Stimulated activated CD4-positive, alpha-beta T cell treated with anti-CD3 and anti-CD28 coated beads, Interleukin-2, amount 100 ng/mL, for 24 hours (primary cell): Measurements from ENCODE around the gene HELZ.
"Not testable (repeated sequence)": the region's sequence is repeated elsewhere in the genome, so short reads cannot be mapped to it uniquely, and the experiment has no call there.

ENCODE experiments used
- DNase-seq, 2 donors: peaks; one replicate each; pipeline ENCODE4 v3.0.0-alpha.2; 2020

HELZ gene

DNA sequence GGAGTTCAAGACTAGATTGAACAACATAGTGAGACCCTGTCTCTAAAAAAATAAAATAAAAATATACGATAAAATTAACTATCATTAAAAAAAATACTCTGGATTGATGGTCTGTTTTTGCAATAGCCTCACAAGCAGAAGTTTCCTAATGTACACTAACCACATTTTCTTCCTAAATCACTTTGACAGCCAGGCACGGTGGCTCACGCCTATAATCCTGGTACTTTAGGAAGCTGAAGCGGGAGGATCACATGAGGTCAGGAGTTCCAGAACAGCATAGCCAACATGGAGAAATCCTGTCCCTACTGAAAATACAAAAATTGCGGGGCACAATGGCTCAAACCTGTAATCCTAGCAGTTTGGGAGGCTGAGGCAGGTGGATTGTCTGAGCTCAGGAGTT is 64.7 kb downstream of the HELZ start:
- no peak for DNase-seq

DNA sequence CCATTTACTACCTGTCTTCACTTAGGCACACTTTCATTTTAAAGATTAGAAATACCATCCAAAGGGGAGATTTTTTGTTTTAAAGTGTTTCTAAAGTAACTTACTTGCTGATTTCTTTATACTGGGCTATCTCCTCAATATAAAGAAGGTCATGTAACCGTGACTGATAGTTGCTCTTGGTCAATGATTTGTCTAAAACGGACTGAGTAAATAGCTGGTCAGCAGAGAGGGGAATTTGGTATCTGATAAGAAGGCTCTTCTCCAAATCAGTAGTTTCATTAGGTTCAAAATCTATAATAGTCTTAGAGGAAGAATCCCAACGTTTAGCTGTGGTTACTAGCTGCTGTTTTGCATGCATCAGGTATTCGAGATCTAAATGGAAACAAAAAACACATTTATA is 66.4 kb downstream of the HELZ start:
- no peak for DNase-seq

DNA sequence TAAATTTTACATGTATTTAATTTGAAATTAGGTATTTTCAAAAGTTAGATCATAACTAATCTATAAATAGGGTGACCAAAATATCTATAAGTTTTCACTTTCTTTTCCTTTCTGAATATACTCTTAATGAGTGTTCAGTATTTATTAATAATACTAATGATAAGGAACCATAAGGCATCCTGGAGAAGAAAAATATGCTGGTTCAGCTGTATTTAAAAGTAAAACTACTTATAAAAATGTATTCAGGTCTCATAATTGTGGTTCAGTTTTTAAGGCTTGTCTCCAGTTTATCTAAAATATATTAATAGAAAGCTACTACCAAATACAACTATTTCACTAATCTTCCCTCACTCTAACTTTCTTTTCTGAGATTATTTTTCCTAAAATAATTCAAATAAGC is 67.3 kb downstream of the HELZ start:
- DNase-seq, result no peak

DNA sequence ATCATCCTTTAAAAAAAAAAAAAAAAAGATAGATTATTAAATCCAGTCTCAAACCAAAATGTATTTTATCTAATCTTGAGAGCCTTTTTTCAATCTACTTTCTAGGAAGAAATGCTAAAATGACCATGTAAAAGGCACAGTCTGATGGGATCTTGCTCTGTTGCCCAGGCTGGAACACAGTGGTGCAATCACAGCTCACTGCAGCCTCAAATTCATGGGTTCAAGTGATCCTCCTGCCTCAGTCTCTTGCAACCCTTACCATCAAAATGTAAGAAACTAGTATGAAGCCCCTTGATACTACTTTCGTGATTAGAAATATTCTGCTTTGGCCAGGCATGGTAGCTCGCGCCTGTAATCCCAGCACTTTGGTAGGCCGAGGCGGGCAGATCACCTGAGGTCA is 70.8 kb downstream of the HELZ start:
- no peak for DNase-seq

DNA sequence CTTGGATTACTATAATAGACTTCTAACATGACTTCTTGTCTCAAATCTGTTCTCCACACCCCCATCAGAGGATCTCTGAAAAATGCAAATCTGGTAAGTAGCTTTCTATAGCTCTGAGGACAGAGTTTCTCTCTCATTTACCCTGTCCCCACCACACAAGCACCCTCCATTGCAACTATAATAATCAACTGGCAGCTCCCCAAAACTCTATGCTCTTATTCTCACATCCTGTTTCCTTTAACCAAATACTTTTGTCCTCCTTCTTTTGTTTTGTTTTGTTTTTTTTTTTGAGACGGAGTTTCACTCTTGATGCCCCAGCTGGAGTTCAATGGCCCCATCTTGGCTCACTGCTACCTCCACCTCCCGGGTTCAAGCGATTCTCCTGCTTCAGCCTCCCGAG is 73.4 kb downstream of the HELZ start:
- no peak for DNase-seq

DNA sequence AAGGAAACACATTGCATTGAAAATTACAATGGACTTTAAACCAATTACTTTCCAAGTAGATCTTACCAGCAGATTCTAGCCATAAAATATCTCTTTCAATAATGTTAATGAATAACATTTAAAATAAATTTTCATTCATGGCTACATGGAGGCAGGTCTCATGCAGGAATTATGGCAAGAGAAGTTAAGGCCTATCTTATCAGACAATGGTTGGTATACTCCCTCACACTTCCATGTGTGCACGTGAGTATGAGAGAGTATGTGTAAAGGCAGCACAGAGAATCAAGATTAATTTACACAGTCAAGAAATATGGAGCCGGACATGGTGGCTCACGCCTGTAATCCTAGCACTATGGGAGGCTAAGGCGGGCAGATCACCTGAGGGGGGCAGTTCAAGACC is 76.5 kb downstream of the HELZ start:
- no peak for DNase-seq

DNA sequence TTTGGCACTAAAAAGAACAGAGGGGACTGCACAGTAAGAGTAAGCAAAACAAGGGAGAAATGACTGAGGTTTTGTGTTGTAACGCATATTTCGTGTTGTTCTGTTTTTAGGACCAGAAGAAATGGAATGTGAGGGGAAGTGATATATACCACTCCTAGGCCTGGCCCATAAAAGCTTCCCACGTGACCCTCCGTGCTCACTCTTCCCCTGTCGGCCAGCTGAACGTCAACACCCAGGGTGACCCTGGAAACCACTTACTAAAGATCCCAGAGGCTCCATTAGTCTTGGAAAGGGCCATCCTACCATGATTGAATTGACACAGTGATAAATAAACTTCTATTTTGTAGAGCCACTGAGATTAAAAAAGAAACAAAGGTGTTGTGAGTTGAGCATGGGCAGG is 79.8 kb downstream of the HELZ start:
- no peak for DNase-seq

DNA sequence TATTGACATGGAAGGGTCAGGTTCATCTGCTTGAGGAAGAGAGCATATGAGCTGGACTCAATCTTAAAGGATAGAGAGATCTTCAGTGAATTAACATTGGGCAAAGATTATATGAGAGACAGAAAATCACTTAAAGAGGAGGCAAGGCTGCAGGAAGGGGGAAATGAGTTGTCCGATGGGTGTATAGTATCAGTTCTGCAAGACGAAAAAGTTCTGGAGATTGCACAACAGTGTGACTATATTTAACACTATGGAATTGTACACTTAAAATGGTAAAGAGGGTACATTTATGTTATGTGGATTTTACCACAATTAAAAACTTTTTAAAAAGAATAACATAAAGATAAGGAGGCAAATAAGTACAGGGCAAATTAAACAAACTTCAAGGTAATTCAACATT is 80.7 kb downstream of the HELZ start:
- DNase-seq, result no peak

DNA sequence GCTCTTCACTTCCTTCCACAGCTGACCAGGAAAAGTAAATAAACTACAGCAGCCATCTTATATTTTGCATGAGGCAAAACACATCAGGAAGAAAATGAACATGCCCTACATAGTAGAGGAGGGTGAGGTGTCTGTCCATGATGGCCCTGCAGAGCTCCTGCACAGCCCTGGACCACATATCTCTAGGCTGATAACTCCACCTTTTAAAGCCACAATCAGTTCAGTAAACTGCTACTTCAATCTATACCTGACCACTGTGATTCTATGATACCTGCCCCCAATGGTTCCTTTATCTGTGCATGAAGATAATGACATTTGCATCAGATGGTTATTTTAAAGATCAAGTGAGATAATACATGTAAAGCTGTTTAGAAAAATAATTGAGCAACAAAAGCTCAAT is 82.2 kb downstream of the HELZ start:
- DNase-seq, result no peak

DNA sequence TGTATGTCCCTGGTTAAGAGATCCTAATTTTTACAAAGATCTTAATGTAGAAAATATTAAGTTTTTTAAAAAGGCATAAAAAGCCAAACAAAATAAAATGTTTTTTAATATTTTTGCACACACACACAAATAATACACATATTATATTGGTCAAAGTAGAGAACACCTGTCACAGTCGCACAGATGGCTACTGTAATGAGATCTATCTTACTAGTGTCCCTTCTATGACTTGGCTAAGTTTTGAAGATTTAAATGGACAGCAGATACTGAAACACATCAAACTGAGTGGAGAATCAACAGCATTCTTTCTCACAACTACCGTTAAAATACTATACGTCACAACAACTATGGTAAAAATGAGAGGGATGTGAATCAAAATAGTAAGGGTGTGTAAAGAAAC is 83.4 kb downstream of the HELZ start:
- DNase-seq, result no peak

DNA sequence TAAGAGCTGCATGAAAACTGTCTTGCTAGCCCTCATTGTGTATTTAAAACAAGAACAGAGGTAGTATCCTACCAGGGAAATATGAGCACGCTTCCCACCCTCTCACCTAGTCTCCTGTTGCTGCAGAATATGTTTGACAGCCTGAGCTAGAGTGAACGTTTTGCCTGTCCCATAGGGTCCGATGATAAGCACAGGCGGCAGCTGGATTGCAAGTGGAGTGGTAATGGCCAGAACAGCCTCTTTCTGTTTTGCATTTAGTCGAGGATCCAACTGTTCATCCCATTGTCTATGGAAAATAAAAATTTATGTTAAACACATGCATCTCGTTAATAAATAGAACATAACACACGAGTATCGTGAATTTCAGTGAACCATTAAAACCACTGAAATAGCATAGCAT is 84.2 kb downstream of the HELZ start:
- no peak for DNase-seq

DNA sequence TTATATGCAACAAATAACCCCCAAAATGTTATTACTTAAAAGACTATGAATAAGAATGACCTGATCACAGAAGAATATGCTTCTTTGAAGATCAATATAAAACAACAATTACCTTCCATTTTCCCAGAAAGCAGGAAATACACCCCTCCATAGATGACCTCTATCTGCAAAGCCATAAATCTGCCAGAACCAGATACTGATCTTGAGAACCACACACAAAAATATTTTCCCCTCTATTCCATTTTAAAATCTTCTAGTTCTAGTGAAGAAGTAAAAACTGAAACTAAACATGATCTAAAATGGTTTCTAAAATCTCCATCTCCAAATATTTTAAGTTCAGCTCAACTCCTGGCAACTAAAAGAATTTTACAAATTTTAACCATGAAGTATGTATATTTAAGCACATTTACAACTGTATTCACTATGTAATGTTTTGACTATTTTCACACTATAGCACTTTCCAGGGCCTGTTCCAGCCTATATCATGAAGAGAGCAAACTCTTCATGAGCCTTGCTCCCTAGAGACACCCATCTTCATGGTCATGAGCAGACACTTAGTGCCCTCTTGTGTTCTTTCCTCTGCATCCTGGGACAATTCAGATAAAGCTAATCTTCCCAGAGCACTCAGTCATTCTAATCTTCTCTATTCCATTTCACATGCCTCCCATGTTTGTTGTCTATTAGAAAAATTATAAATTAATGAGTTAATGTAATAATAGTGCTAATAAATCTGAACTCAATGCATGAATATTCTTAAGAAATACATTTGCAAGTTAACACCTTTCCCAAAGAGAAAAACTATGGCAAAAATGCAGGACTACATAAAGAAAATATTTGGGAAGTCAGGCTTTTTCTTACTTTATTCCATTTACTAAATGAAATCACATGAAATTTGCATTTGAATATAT is 87.0 kb downstream of the HELZ start:
- no peak for DNase-seq

DNA sequence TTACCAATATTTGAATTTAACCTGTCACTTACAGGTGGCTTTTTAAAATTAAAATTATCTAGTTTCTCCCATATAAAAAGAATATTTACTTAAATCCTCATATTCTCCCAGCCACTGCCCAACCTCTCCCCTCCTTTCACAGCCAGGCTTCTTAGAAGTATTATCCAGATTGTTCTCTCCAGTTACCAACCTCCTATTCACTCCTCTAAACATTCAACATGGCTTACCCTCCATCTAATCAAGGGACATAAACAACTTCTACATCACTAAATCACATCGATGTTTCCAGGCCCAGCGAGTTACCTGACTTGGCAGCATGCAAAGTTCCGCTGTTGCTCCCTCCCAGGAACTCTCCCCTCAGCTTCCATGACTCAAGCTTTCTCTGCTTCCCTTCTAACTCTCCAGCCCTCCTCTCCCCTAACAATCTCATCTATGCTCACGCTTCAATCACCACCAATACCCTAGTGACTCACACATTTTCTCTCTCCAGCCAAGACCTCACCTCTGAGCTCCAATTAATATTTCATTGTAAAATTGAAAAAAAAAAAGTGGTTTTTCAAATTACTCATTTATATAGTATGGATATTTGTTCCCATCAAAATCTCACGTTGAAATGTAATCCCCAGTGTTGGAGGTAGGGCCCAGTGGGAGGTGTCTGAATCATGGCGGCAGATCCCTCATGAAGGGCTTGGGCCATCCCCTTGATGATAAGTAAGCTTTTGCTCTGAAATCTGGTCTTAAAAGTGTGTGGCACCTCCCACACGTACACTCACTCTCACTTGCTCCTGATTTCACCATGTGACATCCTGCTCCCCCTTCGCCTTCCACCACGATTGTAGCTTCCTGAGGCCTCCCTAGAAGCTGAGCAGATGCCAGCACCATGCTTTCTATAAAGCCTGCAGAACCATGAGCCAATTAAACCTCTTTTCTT is 88.5 kb downstream of the HELZ start:
- DNase-seq, result peak in 1 of 2 donors; percentile 5

DNA sequence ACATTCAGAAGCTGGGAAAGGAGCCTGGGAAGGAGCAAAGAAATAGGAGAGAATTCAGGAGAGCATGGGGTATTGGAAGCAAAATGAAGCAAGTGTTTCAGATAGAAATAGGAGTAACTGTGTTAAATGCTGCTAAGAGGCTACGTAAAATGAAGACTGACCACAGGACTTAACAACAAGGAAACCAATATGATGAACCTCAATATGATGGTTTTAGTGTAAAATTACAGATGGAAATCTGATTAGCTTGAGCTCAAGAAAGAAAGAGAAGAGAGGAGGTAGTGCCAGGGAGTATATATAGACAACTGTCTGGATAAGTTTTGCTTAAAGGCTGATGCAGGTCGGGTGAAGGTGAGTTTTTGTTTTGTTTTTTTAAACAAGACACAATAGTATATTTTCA is 92.2 kb downstream of the HELZ start:
- DNase-seq, result no peak

DNA sequence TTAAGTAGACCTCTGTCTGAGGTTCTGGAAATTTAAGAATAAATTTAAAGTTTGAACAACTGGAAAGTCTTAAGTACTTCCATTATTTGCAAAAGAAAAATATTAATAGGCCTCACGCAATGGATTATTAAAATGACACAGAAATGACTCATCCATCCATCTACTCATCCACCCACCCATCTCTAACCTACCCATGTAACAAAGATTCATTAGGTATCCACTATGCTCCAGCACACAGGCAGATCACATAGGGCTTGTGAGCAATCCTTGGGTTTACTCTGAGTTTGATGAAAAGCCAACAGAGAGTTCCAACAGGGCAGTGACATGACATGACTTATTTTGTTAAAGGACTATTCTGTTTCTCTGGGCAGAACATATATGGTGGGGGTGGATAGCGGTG is 93.3 kb downstream of the HELZ start:
- no peak for DNase-seq

DNA sequence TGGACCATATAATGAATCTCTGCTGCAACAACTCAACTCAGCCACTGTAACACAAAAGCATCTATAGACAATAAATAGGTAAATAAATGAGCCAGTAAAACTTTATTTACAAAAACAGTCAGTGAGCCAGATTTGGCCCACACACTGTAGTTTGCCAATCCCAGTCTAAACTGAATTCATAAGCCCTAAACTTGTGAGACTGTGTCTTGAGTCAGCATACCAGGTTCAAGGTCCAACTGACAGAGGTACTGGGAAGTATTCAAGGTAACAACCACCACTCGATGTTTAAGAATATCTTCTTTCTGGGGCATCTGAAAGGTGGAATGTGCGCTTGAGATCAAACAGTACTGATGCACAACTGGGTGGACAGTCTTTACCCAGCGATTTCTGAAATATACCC is 94.2 kb downstream of the HELZ start:
- DNase-seq, result no peak

DNA sequence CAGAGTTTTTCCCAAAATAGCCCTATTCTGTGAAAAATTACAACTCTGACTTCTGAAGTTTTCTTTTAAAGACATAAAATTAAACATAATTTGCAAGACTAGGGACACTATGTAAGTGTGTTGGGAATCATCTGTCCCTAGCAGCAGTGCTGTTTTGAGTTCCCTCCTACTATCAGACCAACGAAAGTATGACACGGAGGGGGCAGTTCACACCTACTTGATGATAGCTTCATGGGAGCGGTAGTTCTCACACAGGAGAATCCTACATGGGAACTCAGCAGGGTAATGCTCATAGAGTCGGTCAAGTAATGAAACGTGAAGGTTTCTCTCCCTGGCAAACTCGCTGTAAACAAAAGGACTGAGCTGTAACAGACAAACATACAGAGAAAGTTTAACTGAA is 96.6 kb downstream of the HELZ start:
- no peak for DNase-seq

DNA sequence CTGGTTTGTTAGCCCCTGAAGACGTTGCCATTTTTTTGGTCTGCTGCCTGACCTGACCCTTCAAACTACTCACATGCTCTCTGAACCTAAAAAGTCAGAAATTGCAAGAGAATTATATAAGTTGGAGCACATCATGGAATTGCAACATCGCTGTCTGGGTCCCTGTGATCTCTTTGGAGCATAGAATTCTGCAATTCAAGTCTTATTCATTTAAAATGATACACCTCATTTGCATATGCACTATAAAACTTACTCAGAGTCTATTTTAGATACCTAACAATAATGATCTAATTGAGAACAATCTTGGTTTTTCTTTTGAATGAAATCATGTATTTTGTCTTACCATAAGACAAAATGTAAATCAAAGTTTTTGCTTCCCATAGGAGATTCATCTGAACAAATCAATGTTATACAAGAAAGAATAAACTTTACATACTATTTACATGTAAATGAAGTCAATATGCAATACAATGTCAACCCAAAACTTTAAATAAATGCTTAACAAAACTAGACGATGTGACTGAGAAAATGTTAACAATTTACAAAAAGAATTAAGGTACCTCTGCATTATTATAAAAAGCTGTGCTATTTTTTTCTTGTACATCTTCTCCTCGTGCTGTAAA is 99.7 kb downstream of the HELZ start:
- DNase-seq, result no peak

DNA sequence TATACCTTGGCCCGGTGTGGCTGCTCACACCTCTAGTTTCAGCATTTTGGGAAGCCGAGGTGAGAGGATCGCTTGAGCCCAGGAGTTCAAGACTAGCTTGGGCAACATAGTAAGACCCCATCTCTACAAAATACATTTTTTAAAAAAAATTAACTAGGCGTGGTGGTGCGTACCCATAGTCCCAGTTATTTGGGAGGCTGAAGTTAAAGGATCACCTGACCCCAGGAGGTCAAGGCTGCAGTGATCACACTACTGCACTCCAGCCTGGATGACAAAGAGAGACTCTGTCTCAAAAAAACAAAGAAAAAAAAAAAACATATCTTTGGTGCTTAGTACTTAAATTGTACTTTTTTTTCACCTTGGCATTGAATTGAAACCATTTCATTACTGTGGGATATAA is 101.7 kb downstream of the HELZ start:
- no peak for DNase-seq

DNA sequence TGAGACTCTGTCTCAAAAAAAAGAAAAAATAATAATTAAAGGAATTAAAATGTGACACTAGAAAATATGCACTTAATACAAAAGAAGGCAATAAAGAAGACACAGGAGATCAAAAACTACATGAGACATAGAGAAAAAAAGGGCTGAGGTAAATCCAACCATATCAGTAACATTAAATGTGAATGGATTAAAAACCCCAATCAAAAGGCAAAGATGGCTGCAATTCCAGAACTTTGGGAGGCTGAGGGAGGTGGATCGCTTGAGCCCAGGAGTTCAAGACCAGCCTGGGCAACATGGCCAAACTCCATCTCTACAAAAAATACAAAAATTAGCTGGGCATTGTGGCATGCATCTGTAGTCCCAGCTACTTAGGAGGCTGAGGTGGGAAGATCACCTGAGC is 103.0 kb downstream of the HELZ start:
- DNase-seq, result not testable (repeated sequence)

DNA sequence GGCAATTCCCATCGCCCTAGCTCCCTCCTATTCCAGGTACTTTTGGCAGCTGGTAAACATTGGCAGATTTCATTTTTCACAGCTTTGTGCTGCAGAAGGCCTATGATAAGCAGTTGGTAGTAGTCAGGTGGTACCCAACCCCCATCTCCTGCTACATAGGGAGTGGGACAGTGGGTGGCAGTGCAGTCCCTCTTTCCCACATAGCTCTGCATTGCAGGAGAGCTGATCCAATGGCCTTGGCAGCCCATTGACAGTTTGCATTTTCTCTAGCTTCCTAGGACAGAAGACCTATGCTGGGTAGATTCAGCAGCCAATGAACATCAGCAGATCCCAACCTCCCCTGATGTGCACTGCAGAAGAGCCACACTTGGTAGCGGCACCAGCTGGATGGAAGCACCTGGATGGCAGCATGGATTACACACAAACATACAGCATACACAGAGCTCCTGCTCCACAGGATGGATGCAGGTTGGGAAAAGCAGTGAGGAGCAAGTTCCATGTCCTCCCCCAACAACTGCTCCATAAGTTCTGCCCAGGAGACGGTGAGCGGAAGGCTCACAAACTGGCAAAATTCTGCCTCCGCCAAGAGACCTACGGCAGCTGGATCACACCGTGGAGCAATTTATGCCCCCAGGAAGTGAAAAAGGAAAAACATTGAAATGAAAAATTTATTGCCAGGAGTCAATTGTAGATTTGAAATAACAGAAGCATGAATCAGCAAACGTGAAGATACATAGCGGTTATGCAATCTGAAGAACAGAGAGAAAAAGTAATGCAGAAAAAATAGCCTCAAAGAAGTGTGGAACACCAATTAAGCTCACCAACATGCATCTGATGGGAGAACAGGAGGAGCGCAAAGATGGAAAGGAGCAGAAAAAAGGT is 105.0 kb downstream of the HELZ start:
- DNase-seq, result no peak

DNA sequence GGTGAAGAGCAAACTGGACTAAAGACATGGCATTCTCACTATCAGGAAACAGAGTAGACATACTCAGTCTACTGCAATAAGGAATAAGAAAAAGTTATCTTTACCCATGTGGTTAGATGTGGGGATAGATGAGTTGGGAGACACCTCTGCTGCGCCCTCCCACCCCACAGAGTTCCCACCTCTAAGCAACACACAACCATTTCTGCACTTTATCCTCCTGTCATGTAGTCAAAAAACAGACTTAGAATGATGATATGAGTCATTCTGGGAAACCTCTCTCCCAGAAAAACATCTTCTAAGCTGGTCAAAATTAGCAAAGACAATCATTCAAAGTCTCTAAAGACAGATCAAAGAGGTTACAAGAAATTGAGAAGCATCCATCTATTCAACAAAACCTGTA is 105.7 kb downstream of the HELZ start:
- no peak for DNase-seq

DNA sequence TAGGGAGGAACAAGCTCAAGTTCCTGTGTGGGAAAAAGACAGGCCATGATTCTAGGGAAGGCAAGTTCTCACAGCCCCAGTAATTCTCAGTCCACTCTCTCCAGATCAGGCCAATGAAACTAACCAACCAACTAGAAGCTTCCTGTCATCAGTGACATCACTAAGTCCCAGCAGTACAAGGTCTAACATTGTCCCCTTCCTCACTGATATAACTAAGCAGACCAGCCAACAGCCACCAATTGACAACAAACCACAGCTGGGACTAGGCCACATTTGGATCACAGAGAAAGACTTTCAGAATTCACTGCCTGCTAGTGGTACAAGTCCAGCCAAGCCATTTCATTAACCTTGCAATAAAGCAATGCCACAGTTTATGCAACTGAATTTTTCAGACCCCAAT is 106.6 kb downstream of the HELZ start:
- no peak for DNase-seq
